Ishikawa (cell line): ENCODE data around the gene DISP2.

ENCODE experiments used
- FOXM1 ChIP-seq: IDR thresholded peaks from 2 replicates; pipeline ENCODE4 v1.6.1; 2012; ENCODE audit warnings: low read depth, borderline replicate concordance
- TAF1 ChIP-seq: IDR thresholded peaks from 2 replicates; pipeline ENCODE4 v1.6.1; 2012; ENCODE audit warnings: low read depth, mild to moderate bottlenecking

GRCh38 chr15:40348474-40348870 lies 9.5 kb upstream of the DISP2 start:
- TF ChIP-seq TAF1 (no peak), FOXM1 (no peak)
